ENCODE results near the gene PET117. TPM values are rescaled to one million over a fixed set of nuclear protein-coding genes. Genes with fewer than 3 reads are reported as not detected.
"Not testable (repeated sequence)": the region's sequence is repeated elsewhere in the genome, so short reads cannot be mapped to it uniquely, and the experiment has no call there.

PET117 gene
- total RNA-seq, 6 donors from 2014 or later = 4.6 to 22.1 (median 12.3) TPM

DNA sequence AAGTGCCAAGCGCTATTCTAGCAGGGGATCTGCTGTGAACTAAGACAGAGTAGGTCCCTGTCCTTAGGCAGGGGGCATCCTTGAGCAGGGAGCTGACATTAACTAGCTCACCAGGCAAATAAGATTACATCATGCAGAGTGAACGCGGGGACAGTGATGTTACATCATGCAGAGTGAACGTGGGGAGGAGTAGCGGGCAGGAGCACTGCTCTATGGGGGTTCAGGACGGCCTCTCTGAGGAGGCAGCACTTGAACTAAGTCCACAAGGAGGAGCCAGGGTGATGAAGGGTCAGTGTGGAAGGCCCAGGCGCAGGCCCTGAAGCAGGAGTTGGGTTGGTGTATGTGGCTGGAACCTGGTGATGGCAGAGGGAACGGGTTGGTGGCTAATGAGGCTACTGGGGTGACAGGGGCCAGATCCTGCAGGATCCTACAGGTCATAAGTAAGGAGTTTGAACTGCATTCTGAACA, 38.7 kb downstream of the PET117 start:
- DNase-seq (no peak), ATAC-seq (ENCODE audit: low FRiP score in 2 of 2) (no peak)
- H3K27me3 ChIP-seq = no peaks in the 10 kb centered on the region
- TF ChIP-seq POLR2A (IDR thresholded peaks at IDR 0.05) (no peak), POLR2AphosphoS5 (IDR thresholded peaks at IDR 0.05) (no peak), EP300 (IDR thresholded peaks at IDR 0.05) (no peak)
- TF ChIP-seq, protein P1, sequence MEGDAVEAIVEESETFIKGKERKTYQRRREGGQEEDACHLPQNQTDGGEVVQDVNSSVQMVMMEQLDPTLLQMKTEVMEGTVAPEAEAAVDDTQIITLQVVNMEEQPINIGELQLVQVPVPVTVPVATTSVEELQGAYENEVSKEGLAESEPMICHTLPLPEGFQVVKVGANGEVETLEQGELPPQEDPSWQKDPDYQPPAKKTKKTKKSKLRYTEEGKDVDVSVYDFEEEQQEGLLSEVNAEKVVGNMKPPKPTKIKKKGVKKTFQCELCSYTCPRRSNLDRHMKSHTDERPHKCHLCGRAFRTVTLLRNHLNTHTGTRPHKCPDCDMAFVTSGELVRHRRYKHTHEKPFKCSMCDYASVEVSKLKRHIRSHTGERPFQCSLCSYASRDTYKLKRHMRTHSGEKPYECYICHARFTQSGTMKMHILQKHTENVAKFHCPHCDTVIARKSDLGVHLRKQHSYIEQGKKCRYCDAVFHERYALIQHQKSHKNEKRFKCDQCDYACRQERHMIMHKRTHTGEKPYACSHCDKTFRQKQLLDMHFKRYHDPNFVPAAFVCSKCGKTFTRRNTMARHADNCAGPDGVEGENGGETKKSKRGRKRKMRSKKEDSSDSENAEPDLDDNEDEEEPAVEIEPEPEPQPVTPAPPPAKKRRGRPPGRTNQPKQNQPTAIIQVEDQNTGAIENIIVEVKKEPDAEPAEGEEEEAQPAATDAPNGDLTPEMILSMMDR (IDR thresholded peaks at IDR 0.05) = no peak
- no peak overlapping the region for H3K27ac ChIP-seq
- H3K9me3 ChIP-seq = peaks cover 0 to 6% (median 2%) of the 10 kb centered on the region in 4 donors
- H3K36me3 ChIP-seq = peaks cover 0 to 24% (median 7%) of the 10 kb centered on the region in 4 donors
- no peak overlapping the region for H3K4me3 ChIP-seq
- no peaks in the 10 kb centered on the region for H3K4me1 ChIP-seq
- WGBS, 2 donors = 85 to 87% methylated on average over 8 of the region's 8 CpGs

DNA sequence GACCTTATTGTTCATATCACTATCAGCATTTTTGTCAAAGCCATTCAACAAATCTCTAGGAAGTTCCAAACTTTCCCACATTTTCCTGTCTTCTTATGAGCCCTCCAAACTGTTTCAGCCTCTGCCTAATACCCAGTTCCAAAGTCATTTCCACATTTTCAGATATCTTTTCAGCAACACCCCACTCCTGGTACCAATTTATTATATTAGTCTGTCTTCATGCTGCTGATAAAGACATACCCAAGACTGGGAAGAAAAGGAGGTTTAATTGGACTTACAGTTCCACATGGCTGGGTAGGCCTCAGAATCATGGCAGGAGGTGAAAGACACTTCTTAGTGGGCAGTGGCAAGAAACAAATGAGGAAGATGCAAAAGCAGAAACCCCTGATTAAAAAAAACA, 42.7 kb downstream of the PET117 start:
- H3K4me1 ChIP-seq; ATAC-seq (ENCODE audit: low FRiP score in 2 of 2); H3K27me3 ChIP-seq; H3K27ac ChIP-seq; H3K9me3 ChIP-seq; DNase-seq; H3K4me3 ChIP-seq: not testable (repeated sequence)
- H3K36me3 ChIP-seq = peaks cover 0 to 58% (median 30%) of the 10 kb centered on the region in 4 donors

DNA sequence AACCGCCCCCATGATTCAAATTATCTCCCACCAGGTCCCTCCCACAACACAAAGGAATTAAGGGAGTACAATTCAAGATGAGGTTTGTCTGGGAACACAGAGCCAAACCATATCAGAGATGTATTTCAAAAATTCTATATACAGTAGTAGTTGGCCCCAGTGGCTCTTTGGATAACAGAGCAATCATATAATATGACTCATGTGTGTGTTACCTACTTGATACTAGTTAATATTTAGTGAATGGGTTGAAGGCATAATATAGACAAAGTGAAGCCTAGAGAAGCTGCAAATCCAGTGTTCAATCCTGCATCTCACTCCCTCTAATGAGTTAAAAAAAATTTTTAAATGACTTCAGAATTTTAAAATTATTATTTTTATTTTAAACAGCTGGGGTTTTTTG, 43.2 kb downstream of the PET117 start:
- WGBS, 2 donors = 50 to 100% methylated on average over 1 of the region's 1 CpG

DNA sequence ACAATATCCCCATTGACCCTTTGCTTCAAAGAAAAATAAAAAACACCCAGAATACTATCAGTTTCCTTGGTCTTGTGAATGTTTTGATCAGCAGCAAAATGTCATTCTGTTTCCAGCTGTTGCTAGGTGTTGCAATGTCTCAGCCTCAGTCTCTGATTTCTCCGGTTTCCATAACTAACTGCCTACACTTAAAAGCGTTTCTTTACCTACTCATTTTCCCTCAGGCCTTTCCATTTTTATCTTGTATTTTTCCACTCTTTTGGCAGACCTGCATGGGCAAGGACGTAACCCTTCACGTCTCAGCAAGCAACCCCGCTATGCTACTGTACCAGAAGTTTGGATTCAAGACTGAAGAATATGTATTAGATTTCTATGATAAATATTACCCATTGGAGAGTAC, 49.4 kb downstream of the PET117 start:
- Histone ChIP-seq H3K36me3 (peaks cover 15 to 77% (median 51%) of the 10 kb centered on the region in 4 donors), H3K4me1 (no peaks in the 10 kb centered on the region), H3K4me3 (no peak overlapping the region), H3K27ac (no peak overlapping the region), H3K27me3 (no peaks in the 10 kb centered on the region), H3K9me3 (no peaks in the 10 kb centered on the region)
- TF ChIP-seq POLR2AphosphoS5 (IDR thresholded peaks at IDR 0.05) = no peak
- no peak for TF ChIP-seq EP300 (IDR thresholded peaks at IDR 0.05)
- TF ChIP-seq, protein P1 (IDR thresholded peaks at IDR 0.05) = no peak
- TF ChIP-seq POLR2A (IDR thresholded peaks at IDR 0.05) = no peak
- WGBS, 2 donors = 87 to 89% methylated on average over 5 of the region's 5 CpGs
- no peak for ATAC-seq (ENCODE audit: low FRiP score in 2 of 2)
- DNase-seq = no peak

More for the DNA sequence above, 43.2 kb downstream of the PET117 start:
- Histone ChIP-seq H3K4me3 (no peak overlapping the region), H3K4me1 (no peaks in the 10 kb centered on the region), H3K27me3 (no peaks in the 10 kb centered on the region), H3K36me3 (peaks cover 0 to 58% (median 34%) of the 10 kb centered on the region in 4 donors), H3K9me3 (peaks cover 0 to 6% (median 2%) of the 10 kb centered on the region in 4 donors), H3K27ac (no peak overlapping the region)
- no peak for ATAC-seq (ENCODE audit: low FRiP score in 2 of 2)
- TF ChIP-seq POLR2A (IDR thresholded peaks at IDR 0.05) = no peak
- no peak for TF ChIP-seq EP300 (IDR thresholded peaks at IDR 0.05)
- no peak for TF ChIP-seq POLR2AphosphoS5 (IDR thresholded peaks at IDR 0.05)
- TF ChIP-seq, protein P1 (IDR thresholded peaks at IDR 0.05) = no peak
- DNase-seq = no peak

DNA sequence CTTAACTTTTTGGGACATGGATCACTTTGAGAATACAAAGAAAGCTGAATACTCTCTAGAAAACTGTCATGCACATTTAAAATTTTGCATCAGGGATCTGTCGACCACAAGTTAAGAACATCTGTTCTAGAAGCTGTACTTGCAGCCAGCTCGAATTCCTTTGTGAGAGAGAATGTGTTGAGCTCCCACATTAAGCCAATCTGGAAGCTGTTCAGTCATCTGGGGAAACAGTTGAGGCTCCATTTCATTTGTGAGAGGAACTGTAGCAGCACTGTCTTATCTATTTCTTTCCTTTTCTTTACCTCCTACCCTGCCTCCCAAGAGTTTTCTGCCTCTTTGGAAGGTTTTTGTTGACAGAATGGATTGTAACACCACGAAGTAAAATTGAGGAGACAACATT, 50.8 kb downstream of the PET117 start:
- TF ChIP-seq, protein P1 (IDR thresholded peaks at IDR 0.05) = no peak
- TF ChIP-seq POLR2AphosphoS5 (IDR thresholded peaks at IDR 0.05) = no peak
- no peak for TF ChIP-seq POLR2A (IDR thresholded peaks at IDR 0.05)
- TF ChIP-seq EP300 (IDR thresholded peaks at IDR 0.05) = no peak
- Histone ChIP-seq H3K4me3 (no peak overlapping the region), H3K27ac (no peak overlapping the region), H3K36me3 (peaks cover 15 to 63% (median 42%) of the 10 kb centered on the region in 4 donors), H3K27me3 (no peaks in the 10 kb centered on the region), H3K9me3 (no peaks in the 10 kb centered on the region), H3K4me1 (no peaks in the 10 kb centered on the region)
- ATAC-seq (ENCODE audit: low FRiP score in 2 of 2) = no peak
- WGBS, 2 donors = 65 to 72% methylated on average over 3 of the region's 3 CpGs
- DNase-seq = no peak
